GM12892 (cell line): ENCODE data around the gene FZR1.

Experiments used
- POLR2A ChIP-seq: IDR thresholded peaks from 2 replicates; pipeline ENCODE4 v1.6.1; 2011; ENCODE audit warnings: low read depth, low read length, control low read depth
- POLR2AphosphoS5 ChIP-seq: IDR thresholded peaks from 2 replicates; pipeline ENCODE4 v1.6.1; 2011; ENCODE audit warnings: low read depth, low read length, control low read depth

- TF ChIP-seq POLR2AphosphoS5: no peak
- no peak for TF ChIP-seq POLR2A
These were observed 66.2 kb downstream of the FZR1 start for GRCh38 chr19:3572132-3572854.
